Fibroblast of skin of scalp (primary cell): ENCODE measurements around the gene COMP.
"Not testable (repeated sequence)": the region's sequence is repeated elsewhere in the genome, so short reads cannot be mapped to it uniquely, and the experiment has no call there.

Experiments
- DNase-seq: peaks from one replicate; pipeline ENCODE4 v3.0.0-alpha.2; 2013

Gene COMP

GRCh38 chr19:18745931-18746330 lies 45.2 kb downstream of the COMP start:
- DNase-seq = no peak

DNA sequence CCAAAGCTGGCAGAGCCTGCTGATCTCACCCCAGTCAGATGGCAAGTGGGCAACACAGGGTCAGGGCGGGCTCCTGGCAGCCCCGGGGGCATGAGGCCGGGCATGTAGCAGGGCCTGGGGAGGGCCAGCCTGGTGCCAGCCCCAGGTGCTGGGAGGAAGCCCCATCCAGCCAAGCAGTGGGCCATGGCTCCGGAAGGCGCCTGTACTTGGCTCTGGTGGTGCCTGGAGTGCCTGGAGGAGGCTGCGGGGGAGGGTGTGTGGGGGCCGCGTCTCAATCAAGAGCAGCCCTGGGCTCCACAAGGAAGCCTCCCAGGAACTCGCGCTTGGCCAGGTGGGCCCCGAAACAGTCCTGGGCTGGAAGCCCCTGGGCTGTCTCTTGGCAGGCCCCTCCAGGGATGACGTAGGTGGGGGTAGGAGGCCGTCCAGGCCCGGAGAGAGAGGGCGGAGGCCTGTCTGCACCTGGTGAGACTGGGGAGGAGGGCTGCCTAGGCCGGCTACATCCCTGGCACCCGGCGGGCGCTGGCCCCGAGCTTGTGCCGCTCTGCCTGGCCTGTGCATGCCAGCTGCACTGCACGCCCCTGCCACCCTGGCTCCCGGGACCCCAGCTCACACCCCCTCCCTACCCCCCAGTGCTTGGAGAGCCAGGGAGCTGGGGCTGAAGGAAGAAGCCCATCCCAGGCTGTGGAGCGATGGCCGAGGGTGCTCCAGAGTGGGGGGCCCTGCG lies 45.9 kb downstream of the COMP start:
- DNase-seq = no peak

DNA sequence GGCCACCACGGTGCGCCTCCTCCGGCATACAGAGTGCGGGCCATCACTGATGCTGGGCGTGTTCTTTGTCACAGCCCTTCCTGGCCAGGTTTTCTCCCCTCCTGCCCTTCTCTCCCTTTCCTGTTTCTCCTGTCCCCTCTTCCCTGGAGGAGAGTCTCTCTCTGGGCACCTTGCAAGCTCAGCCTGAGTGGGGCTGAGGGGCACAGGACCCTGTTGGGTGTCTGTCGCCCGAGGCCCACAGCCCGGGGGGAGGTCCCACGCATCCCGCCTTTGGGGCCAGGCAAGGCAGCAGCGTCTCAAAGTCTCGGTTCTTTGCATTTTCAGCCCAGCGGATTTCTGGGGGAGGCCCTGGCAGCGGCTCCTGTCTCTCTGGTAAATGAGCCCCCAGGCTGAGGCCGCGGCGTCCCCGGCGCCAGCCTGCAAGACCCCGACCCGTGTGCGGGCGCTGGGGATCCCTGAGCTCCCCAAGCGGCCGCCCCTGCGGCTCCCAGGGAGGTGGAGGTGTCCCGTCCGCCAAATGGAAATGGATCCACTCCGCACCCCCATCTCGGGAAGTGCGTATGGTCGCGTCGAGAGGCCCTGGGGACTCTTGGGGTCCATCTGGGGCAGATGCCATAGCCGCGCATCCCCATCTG lies 47.2 kb downstream of the COMP start:
- no peak for DNase-seq

DNA sequence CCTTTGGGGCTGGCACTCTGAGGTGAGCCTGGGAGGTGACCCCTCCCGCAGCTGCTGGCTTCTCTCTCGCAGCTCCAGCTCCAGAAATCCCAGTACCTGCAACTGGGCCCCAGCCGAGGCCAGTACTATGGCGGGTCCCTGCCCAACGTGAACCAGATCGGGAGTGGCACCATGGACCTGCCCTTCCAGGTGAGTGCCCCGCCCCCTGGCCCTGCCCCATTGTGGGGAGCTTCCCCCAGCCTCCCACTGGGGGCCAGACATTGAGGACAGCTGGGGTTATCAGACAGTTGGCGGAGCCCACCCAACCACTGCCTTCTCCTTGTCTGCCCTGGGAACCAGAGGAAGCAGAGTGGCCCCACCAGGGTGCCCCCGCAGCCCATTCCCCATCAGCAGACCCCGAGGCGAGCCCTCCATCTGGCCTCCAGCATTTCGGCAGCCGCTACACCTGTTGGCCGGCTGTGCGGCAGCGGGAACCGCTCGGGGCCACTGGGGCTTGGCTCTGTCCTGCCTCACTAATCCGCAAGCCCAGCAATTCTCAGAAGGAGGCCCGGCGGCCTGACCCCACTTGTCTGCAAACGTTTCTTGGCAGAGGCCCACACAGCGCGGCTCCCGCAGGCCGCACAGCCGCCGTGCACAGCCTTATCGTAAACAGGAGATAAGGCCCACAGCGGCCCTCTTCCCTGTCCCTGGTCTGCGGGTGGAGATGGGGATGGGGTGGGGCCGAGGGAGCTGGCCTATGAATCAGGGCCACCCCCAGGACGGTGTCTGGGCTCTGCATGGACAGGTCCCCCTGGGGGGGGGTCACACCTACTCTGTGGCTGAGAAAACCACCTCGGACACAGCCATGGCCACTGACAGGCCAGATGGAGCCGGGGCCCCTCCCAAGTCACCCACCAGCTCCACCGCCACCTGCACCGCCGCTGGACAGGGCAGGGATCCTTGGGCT lies 48.0 kb downstream of the COMP start:
- DNase-seq = no peak

GRCh38 chr19:18742324-18742723 lies 48.8 kb downstream of the COMP start:
- DNase-seq = no peak

- DNase-seq = no peak
These were observed 49.7 kb downstream of the COMP start for GRCh38 chr19:18741124-18742121.

DNA sequence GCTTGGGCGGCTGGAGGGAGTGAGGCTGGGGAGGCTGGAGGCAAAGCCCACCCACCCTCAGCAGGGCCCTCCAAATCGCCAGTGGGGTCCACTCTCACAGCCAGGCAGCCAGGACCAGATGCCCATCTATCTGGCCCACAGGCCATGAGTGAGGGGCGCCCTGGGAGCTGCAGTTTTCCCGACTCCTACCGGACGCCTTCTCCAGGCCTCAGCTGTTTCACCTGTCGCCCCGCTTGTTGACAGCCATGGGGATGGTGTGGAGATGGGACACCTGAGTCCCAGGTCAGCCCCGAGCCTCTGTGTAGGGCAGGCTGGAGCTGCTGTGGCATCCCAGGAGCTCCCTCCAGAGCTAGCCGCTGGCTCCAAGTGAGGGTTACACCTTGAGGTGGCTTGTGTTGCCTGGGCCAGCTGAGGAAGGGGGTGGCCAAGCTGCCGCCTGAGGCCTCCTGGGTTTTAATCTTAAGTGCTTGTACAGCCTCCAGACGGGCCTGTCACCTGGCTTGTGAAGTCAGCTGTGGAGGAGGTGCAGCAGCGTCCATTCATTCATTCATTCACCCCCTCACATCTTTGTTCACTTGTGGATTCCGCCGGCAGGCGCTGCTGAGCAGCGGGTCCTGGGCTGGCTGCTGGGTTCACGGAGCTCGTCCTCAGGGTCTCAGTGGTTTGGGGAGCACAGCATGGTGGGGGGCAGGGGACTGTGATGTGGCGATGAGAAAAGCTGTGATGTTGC lies 52.0 kb downstream of the COMP start:
- no peak for DNase-seq

- DNase-seq = no peak
These were observed 53.2 kb downstream of the COMP start for GRCh38 chr19:18737954-18738351.

GRCh38 chr19:18737337-18737953 lies 53.7 kb downstream of the COMP start:
- DNase-seq = no peak

- DNase-seq = no peak
These were observed 54.4 kb downstream of the COMP start for GRCh38 chr19:18736415-18737336.

- DNase-seq = no peak
These were observed 55.4 kb downstream of the COMP start for GRCh38 chr19:18735752-18736151.

DNA sequence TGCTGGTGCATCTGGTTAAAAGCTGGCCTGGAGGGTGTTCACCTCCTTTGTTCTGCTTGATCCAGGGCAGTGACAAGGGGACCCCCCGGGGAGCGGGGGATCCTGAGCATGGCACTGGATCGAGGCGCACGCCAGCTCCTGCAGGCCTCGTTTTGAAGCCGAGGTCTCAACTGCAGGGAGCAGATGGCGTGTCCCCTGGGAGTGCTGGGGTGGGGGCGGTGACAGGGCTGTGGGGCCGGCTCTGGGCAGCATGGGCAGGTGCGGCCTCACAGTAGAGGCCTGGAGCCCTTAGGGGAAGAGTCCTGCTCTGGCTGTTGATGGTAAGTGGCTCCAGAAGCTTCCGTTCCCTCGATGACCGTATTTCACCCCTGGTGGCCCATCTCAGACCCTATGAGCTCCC lies 55.8 kb downstream of the COMP start:
- no peak for DNase-seq

DNA sequence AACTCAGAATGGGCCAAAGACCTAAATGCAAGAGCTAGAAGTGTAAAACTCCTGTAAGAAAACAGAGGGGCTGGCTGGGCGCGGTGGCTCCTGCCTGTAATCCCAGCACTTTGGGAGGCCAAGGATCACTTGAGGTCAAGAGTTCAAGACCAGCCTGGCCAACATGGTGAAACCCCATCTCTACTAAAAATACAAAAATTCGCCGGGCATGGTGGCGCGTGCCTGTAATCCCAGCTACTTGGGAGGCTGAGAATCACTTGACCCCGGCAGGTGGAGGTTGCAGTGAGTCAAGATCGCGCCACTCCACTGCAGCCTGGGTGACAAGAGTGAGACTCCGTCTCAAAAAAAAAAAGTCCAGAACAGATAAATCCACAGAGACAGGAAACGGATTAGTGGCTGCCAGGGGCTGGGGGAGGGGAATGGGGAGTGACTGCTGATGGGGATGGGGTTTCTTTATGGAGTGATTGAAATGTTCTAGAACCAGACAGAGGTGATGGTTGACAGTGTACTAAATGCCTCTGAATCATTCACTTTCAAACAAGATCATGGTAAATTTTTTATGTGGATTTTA lies 57.3 kb downstream of the COMP start:
- not testable (repeated sequence) for DNase-seq

GRCh38 chr19:18733196-18733647 lies 57.9 kb downstream of the COMP start:
- peak; percentile 56 for DNase-seq
